GM12872 (cell line): ENCODE results near the gene CRY2.

Source experiments
- TF ChIP-seq, protein P1 (sequence below): IDR thresholded peaks from 3 replicates; pipeline ENCODE4 v1.5.1; 2011; ENCODE audit warnings: low read depth, mild to moderate bottlenecking, low read length, moderate library complexity; ENCODE audit not compliant: insufficient read depth

CRY2 gene

DNA sequence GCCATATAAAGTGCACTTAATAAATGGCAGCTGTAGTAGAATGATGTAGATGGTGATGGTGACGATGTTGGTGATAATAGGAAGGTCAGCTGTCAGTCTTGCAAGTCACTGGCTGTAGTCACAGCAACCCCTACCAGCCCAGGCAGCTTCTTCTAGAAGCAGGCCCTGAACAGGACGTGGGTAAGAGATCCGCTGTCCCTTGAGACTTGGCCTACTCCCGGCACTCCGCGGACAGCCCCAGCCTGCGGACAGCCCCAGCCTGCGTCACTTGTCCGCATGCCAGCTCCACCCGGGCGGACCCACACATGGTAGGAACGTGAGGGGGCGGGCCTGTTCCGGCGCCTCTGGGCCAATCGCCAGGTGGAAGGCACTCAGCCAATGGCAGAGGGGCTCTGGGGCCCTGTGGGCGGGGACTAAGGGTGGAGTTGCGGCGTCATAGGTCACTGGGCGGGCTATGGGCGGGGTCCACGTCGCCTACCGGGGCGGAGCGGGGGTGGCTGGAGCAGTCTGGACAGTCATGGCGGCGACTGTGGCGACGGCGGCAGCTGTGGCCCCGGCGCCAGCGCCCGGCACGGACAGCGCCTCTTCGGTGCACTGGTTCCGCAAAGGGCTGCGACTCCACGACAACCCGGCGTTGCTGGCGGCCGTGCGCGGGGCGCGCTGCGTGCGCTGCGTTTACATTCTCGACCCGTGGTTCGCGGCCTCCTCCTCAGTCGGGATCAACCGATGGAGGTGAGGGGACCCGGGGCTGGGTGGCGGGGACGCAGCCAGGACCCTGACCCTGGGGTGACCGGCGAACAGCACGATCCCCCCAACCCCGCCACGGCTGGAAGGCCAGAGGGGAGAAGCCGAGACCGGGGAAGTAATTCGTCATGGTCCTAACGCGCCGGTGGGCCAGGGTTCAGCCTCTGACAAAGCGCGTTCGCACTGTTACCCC is at the start of gene CRY2:
Gene CRY2 (plus strand): TSS at position 502 of the 937 bp plus-strand sequence. CDS start 16 bp downstream, at position 518.
- TF ChIP-seq, protein P1, sequence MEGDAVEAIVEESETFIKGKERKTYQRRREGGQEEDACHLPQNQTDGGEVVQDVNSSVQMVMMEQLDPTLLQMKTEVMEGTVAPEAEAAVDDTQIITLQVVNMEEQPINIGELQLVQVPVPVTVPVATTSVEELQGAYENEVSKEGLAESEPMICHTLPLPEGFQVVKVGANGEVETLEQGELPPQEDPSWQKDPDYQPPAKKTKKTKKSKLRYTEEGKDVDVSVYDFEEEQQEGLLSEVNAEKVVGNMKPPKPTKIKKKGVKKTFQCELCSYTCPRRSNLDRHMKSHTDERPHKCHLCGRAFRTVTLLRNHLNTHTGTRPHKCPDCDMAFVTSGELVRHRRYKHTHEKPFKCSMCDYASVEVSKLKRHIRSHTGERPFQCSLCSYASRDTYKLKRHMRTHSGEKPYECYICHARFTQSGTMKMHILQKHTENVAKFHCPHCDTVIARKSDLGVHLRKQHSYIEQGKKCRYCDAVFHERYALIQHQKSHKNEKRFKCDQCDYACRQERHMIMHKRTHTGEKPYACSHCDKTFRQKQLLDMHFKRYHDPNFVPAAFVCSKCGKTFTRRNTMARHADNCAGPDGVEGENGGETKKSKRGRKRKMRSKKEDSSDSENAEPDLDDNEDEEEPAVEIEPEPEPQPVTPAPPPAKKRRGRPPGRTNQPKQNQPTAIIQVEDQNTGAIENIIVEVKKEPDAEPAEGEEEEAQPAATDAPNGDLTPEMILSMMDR = no peak

DNA sequence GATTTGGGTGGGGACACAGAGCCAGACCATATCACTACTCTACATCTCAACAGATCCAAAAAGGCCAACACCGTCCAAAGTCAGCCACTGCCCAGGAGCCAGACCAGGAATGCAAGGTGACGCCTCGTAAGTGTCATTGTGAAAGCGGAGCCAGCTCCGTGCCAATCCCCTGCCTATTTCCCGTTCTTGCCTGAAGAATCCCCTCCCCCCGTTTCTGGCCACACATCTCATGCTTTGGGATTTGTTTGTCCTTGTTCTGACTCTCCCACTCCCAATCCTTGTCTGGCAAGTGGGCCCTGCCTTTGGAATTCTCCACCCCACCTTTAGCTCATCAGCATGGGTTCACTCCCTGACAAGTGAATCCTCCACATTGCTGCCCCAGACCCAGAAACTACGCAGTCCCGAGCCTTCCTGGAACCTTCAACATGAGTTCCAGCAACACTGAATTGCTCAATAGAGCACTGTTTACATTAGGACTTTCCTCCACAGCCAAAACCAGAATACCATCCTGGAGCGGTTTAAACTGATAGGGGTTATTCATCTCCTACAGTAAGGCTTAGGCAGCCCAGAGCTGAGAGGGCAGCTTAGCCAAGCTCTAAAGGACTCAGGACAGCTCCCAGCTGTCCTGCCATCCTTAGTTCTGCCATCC is 48.4 kb upstream of the CRY2 start:
- TF ChIP-seq, protein P1 = no peak

DNA sequence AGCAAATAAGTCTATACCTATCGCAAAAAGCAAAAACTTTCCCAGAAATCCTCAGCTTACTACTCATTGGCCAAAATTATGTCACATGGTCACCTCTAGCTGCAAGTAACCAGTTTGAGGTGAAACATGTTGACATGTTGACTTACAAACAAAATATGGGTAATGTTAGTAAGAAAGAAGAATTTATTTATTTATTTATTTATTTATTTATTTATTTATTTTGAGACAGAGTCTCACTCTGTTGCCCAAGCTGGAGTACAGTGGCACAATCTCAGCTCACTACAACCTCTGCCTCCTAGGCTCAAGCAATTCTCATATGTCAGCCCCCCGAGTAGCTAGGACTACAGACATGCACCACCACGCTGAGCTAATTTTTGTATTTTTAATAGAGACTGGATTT is 47.7 kb upstream of the CRY2 start:
- TF ChIP-seq, protein P1 = no peak

DNA sequence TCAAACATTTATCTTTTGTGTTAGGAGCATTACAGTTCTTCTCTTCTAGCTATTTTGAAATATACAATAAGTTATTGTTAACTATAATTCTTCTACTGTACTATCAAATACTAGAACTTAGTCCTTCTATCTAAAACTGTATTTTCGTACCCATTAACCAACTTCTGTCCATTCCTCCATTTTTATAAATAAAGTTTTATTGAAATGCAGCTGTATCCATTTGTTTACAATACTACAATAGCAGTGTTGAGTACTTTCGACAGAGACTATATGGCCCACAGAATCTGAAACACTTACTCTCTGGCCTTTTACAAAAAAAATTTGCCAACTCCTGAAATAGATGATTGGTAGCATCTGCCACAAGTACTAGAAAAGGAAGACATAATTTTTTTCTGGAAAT is 47.0 kb upstream of the CRY2 start:
- TF ChIP-seq, protein P1 = no peak

DNA sequence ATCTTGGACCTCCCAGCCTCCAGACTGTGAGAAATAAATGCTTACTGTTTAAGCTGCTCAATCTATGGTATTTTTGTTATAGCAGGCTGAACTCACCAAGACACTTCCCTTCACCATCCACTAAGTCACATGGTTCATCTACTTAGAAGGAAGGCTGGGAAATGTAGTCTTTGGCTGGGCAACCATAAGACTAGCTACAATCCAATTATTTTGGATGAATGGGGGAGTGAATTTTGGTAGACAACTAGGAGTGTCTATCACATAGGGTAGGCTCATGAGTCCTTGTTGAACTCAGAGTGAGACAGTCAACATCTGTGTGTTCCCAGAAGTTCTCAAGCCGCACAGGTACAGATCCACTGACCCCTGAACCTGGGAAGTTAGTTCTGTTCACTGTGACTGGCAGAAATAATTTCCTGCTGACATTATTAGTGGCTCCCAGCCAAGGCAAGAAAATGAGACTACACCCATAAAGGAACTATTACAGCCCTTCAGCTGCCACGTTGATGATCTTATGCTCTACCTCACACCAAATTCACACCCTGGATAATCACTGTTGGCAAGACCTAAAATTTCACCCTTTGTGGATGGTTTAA is 45.5 kb upstream of the CRY2 start:
- TF ChIP-seq, protein P1 = no peak

DNA sequence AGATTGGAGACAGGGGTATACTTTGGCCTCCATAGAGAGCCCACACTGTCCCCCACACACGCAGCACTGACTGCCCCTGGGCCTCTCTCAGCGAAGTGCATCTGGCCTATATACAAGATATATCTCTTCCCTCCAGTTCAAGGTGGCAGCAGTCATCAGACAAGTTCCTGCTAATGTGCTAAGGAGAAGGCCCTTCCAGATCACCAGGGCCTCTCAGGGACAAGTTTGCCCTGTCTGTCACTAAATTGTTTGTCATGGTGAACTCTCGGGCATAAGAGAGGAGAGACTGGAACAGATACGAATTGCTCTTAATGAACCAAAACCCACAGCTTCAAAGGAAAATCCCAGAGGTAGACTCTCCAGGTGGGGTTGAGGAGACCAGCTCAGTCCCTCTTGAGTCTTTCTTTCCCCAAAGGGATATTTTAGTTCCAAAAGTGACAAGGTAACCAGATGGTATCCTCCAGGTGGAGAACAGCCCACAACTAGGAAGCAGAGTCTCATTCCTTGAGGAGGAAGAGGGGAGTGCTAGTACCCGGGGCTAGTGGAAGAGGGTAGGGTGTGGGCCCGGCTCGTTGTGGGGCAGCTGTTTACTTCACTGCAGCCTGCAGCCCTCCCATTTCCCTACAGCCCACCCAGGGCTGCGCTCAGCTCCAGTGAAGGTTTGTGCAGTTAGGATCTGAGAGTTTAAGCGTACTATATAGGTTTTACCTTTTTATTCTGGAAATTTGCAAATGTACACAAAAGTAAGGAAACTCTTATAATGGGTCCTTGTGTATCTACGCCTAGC is 44.6 kb upstream of the CRY2 start:
- TF ChIP-seq, protein P1 = no peak
